Lung (tissue), 12 donors: ENCODE results near the gene DNAJC6. TPM values are rescaled to one million over a fixed set of nuclear protein-coding genes. Genes with fewer than 3 reads are reported as not detected.
A peak's percentile ranks its signal among the peaks of the same experiment; 100 is the strongest.

Experiments used
- ATAC-seq: fragments of 200-7000 bp; cut with Tn5 transposase; one replicate; pipeline ENCODE4 v1.9.1; 2020; ENCODE audit warnings: moderate number of reproducible peaks; ENCODE audit not compliant: insufficient read depth, low FRiP score
- DNase-seq, 3 donors: peaks; one replicate each; pipeline ENCODE4 v3.0.0-alpha.2; 2013 to 2017
- H3K27ac ChIP-seq, 2 donors: one replicate each; pipeline ENCODE4 v1.5.1; 2013; ENCODE audit warnings: mild to moderate bottlenecking in 2 of 2, moderate library complexity in 2 of 2, control low read depth in 1 of 2, inconsistent platforms in 1 of 2, low read depth in 1 of 2, low read length in 1 of 2
- H3K27me3 ChIP-seq, 3 donors: one replicate each; pipeline ENCODE4 v1.5.1; 2013; ENCODE audit warnings: low read length in 2 of 3; ENCODE audit not compliant: control insufficient read depth in 3 of 3, insufficient read depth in 3 of 3
- H3K36me3 ChIP-seq, 4 donors: one replicate each; pipeline ENCODE4 v1.5.1; 2013; ENCODE audit warnings: low read length in 4 of 4, mild to moderate bottlenecking in 1 of 4, moderate library complexity in 1 of 4; ENCODE audit not compliant: control insufficient read depth in 4 of 4, insufficient read depth in 4 of 4
- H3K4me1 ChIP-seq, 5 donors: one replicate each; pipeline ENCODE4 v1.5.1; 2013; ENCODE audit warnings: low read length in 5 of 5, mild to moderate bottlenecking in 2 of 5, moderate library complexity in 1 of 5; ENCODE audit not compliant: control insufficient read depth in 5 of 5, insufficient read depth in 5 of 5
- H3K4me3 ChIP-seq: one replicate; pipeline ENCODE4 v1.5.1; 2013; ENCODE audit warnings: mild to moderate bottlenecking, control low read depth, moderate library complexity
- H3K9ac ChIP-seq, 2 donors: one replicate each; pipeline ENCODE4 v1.5.1; 2013; ENCODE audit warnings: low read length in 2 of 2, control low read depth in 1 of 2; ENCODE audit not compliant: insufficient read depth in 1 of 2
- H3K9me3 ChIP-seq, 4 donors: one replicate each; pipeline ENCODE4 v1.5.1; 2013; ENCODE audit warnings: low read length in 3 of 4, mild to moderate bottlenecking in 1 of 4, moderate library complexity in 1 of 4; ENCODE audit not compliant: control insufficient read depth in 4 of 4, insufficient read depth in 3 of 4
- CTCF ChIP-seq: IDR thresholded peaks from 2 replicates; pipeline ENCODE4 v1.5.1; 2012; ENCODE audit warnings: mild to moderate bottlenecking; ENCODE audit errors: control extremely low read depth, extremely low read depth
- WGBS, 2 donors: extraction: QIAGEN DNeasy Blood & Tissue Kit; methylation state at CpG; one replicate each; pipeline ENCODE4 v1.1.7; 2013; 5-methylcytosine and 5-hydroxymethylcytosine counted together
- polyA plus RNA-seq, 2 donors: library from polyadenylated mRNA; stranded (reverse); fragments of 200-250 nt; gene quantifications; one replicate each; pipeline ENCODE4 v1.2.1, GENCODE V29; 2013
- total RNA-seq, 2 donors: library from RNA; depleted of rRNA in 1 of 2; stranded (reverse); fragments of >200 nt in 1 of 2; gene quantifications; one replicate each; pipeline ENCODE4 v1.2.1, GENCODE V29; 2014 to 2021
- donor health status: control.
- donor health status: control.
- donor health status: Bipolar disorder and iron deficiency.
- donor health status: healthy.
- donor health status: DM: yes; HTN: yes; CAD: no.

Gene DNAJC6
- total and polyA plus RNA-seq, 4 donors, result 0.96 to 5.0 (median 3.0) TPM

- no peak overlapping the region for H3K9ac ChIP-seq
- 63 to 69% methylated on average over 10 of the region's 10 CpGs for WGBS, 2 donors
These were observed 31.6 kb upstream of the DNAJC6 start for GRCh38 chr1:65277605-65278347.

DNA sequence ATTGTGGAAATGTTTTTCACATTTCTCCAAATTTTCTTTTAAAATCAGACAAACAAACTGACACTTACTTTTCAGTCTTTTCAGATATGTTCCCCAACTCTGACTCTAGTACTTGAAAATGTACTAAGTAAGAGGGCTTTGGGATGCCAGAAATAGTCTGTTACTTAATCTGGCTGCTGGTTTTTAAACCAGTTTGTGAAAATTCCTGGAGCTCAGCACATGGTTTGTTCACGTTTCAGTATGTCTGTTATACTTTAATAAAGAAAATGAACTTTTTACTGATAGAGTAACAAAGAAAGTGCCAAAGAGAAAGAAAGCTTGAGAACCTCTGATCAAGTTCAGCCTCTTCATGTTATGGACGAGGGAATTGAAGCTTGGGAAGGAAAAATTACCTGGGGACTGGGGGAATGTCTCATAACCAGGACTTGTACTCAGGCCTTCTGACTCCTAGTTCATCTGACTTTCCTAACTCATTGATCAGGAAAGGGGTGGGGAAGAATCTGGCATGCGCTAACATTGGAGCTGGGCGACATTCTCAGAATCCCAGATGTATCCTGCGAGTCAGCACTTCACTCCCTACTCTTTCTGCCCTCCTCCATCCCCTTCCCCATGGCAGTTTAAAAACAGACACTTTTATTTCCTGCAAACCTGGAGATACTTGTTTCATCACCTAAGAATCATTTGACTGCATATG is 30.8 kb upstream of the DNAJC6 start:
- no peaks in the 10 kb centered on the region for H3K36me3 ChIP-seq
- 55 to 58% methylated on average over 5 of the region's 5 CpGs for WGBS, 2 donors
- H3K4me1 ChIP-seq, result peaks cover 2 to 33% (median 6%) of the 10 kb centered on the region in 5 donors
- no peak for TF ChIP-seq CTCF
- ATAC-seq (no peak), DNase-seq (peak; percentile 58 to 86 (median 85))
- no peak overlapping the region for H3K9ac ChIP-seq
- no peaks in the 10 kb centered on the region for H3K9me3 ChIP-seq
- H3K4me3 ChIP-seq, result no peak overlapping the region
- peaks cover 0 to 5% (median 0%) of the 10 kb centered on the region in 3 donors for H3K27me3 ChIP-seq
- H3K27ac ChIP-seq, result no peak overlapping the region

More at GRCh38 chr1:65277605-65278347, 31.6 kb upstream of the DNAJC6 start:
- H3K27me3 ChIP-seq, result peaks cover 0 to 5% (median 0%) of the 10 kb centered on the region in 3 donors
- H3K4me1 ChIP-seq, result peaks cover 2 to 33% (median 6%) of the 10 kb centered on the region in 5 donors
- H3K4me3 ChIP-seq, result no peak overlapping the region
- H3K27ac ChIP-seq, result no peak overlapping the region
- no peaks in the 10 kb centered on the region for H3K9me3 ChIP-seq
- ATAC-seq (no peak), DNase-seq (no peak)
- no peak for TF ChIP-seq CTCF
- no peaks in the 10 kb centered on the region for H3K36me3 ChIP-seq

DNA sequence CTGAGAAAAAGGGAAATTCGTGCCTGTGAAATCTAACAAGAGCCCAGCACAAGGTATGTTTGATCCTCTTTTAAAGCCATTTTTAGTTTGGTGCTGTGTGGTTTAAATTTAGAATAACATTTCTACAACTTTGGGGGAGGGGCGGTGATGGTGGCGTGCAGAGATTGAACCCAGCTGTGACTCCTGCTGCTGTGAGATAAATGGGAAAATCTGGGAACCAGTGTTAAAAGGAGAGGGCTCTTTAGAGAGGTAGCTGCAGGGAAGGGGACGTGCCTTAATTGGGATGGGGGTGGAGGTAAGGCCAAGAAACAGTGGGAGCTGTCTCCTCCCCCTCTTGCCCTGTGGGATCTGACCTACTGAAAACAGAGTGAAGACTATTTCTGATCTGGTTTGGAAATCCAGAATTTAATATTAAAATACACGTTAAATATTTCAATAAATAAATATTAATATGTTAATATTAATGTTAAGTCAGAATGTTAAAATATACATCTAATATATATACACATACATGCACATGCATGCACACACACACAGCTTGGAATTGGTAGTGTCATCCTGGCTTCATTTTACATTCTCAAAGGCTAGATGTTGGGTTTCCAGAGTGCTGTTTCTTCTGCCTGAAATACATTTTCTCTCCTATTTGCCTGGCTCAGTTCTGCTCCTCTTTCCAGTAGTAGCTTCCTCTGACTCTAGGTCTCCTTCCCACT is 30.1 kb upstream of the DNAJC6 start:
- Histone ChIP-seq H3K9me3 (no peaks in the 10 kb centered on the region), H3K36me3 (no peaks in the 10 kb centered on the region), H3K4me3 (no peak overlapping the region), H3K27me3 (peaks cover 0 to 5% (median 0%) of the 10 kb centered on the region in 3 donors), H3K27ac (no peak overlapping the region), H3K4me1 (peaks cover 2 to 33% (median 6%) of the 10 kb centered on the region in 5 donors), H3K9ac (no peak overlapping the region)
- ATAC-seq (no peak), DNase-seq (peak; percentile 79 to 89 (median 89))
- TF ChIP-seq CTCF, result no peak
- 60 to 66% methylated on average over 5 of the region's 5 CpGs for WGBS, 2 donors
